T-helper 2 cell treated with Interferon-gamma antibody and Interleukin-4, amounts not matched to agents 5 μg/mL and 100 μg/mL, for 36 hours (primary cell): ENCODE data around the gene ASB2.

ENCODE experiments used
- DNase-seq: peaks from one replicate; pipeline ENCODE4 v3.0.0; 2021; ENCODE audit warnings: low spot score
- H3K27ac Mint-ChIP-seq: one replicate; pipeline ENCODE4 v1.8.0; 2021; ENCODE audit warnings: mild to moderate bottlenecking, mixed read lengths
- H3K27me3 Mint-ChIP-seq: one replicate; pipeline ENCODE4 v1.8.0; 2021; ENCODE audit warnings: low read depth, mixed read lengths
- H3K36me3 Mint-ChIP-seq: one replicate; pipeline ENCODE4 v1.8.0; 2021; ENCODE audit warnings: low read depth, mixed read lengths
- H3K4me1 Mint-ChIP-seq: one replicate; pipeline ENCODE4 v1.8.0; 2021; ENCODE audit warnings: low read depth, mixed read lengths
- H3K4me3 Mint-ChIP-seq: one replicate; pipeline ENCODE4 v1.8.0; 2022; ENCODE audit warnings: mild to moderate bottlenecking, moderate library complexity, mixed read lengths
- H3K9me3 Mint-ChIP-seq: one replicate; pipeline ENCODE4 v1.8.0; 2021; ENCODE audit warnings: mixed read lengths

ASB2 gene

GRCh38 chr14:93969082-93969828 lies 7.1 kb downstream of the ASB2 start:
- peaks cover 41% of the 10 kb centered on the region for H3K36me3 Mint-ChIP-seq
- H3K9me3 Mint-ChIP-seq, result no peaks in the 10 kb centered on the region
- H3K27ac Mint-ChIP-seq, result peak overlapping the region; percentile 83
- peak overlapping the region; percentile 37 for H3K4me3 Mint-ChIP-seq
- no peak for DNase-seq
- H3K4me1 Mint-ChIP-seq, result peaks cover 75% of the 10 kb centered on the region
- no peaks in the 10 kb centered on the region for H3K27me3 Mint-ChIP-seq

GRCh38 chr14:93967637-93968250 lies 8.6 kb downstream of the ASB2 start:
- DNase-seq, result no peak
- no peak overlapping the region for H3K4me3 Mint-ChIP-seq
- H3K27me3 Mint-ChIP-seq, result no peaks in the 10 kb centered on the region
- H3K27ac Mint-ChIP-seq, result peak overlapping the region; percentile 26
- H3K9me3 Mint-ChIP-seq, result no peaks in the 10 kb centered on the region
- peaks cover 80% of the 10 kb centered on the region for H3K4me1 Mint-ChIP-seq
- H3K36me3 Mint-ChIP-seq, result peaks cover 43% of the 10 kb centered on the region

DNA sequence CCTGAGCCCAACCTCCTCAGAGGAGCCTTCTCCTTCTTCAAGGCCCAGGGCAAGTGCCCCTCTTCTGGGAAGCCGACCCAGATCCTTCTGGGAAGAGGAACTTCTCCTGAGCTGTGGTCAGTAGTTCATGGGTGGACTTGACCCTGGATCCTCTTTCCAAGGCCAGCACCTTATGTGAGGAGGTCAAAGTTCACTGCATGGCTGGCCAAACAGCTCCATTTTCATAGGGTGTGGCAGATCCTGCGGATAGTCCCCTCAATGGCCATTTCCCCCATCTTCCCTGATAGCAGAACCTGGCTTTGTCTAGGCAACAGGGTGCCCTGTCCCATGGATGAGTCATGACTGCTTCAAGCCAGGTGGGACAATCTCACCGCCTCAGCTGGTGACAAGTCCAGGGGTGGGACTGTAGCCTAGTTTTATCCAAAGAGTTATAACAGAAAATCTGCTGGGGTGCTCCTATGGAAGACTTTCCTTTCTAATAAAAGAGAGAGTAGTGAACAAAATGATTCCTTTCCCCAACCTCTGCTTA lies 10.4 kb downstream of the ASB2 start:
- H3K4me3 Mint-ChIP-seq, result no peak overlapping the region
- H3K4me1 Mint-ChIP-seq, result peaks cover 79% of the 10 kb centered on the region
- peak overlapping the region; percentile 69 for H3K27ac Mint-ChIP-seq
- peaks cover 47% of the 10 kb centered on the region for H3K36me3 Mint-ChIP-seq
- DNase-seq, result no peak
- no peaks in the 10 kb centered on the region for H3K9me3 Mint-ChIP-seq
- no peaks in the 10 kb centered on the region for H3K27me3 Mint-ChIP-seq

GRCh38 chr14:93965287-93965821 lies 11.0 kb downstream of the ASB2 start:
- peaks cover 49% of the 10 kb centered on the region for H3K36me3 Mint-ChIP-seq
- DNase-seq, result no peak
- no peaks in the 10 kb centered on the region for H3K27me3 Mint-ChIP-seq
- H3K27ac Mint-ChIP-seq, result peak overlapping the region; percentile 99
- no peak overlapping the region for H3K4me3 Mint-ChIP-seq
- no peaks in the 10 kb centered on the region for H3K9me3 Mint-ChIP-seq
- peaks cover 77% of the 10 kb centered on the region for H3K4me1 Mint-ChIP-seq

- Mint-ChIP-seq H3K4me1 (peaks cover 77% of the 10 kb centered on the region), H3K27ac (peak overlapping the region; percentile 99), H3K27me3 (no peaks in the 10 kb centered on the region), H3K9me3 (no peaks in the 10 kb centered on the region), H3K4me3 (peak overlapping the region; percentile 15), H3K36me3 (peaks cover 49% of the 10 kb centered on the region)
- DNase-seq, result no peak
These were observed 11.5 kb downstream of the ASB2 start for GRCh38 chr14:93964820-93965286.

GRCh38 chr14:93964281-93964680 lies 12.1 kb downstream of the ASB2 start:
- DNase-seq, result no peak
- H3K27ac Mint-ChIP-seq, result peak overlapping the region; percentile 99
- peaks cover 82% of the 10 kb centered on the region for H3K4me1 Mint-ChIP-seq
- H3K36me3 Mint-ChIP-seq, result peaks cover 54% of the 10 kb centered on the region
- H3K9me3 Mint-ChIP-seq, result no peaks in the 10 kb centered on the region
- H3K4me3 Mint-ChIP-seq, result no peak overlapping the region
- no peaks in the 10 kb centered on the region for H3K27me3 Mint-ChIP-seq

- no peak for DNase-seq
- Mint-ChIP-seq H3K27me3 (no peaks in the 10 kb centered on the region), H3K36me3 (peaks cover 55% of the 10 kb centered on the region), H3K27ac (peak overlapping the region; percentile 99), H3K9me3 (no peaks in the 10 kb centered on the region), H3K4me1 (peaks cover 83% of the 10 kb centered on the region), H3K4me3 (peak overlapping the region; percentile 80)
These were observed 12.7 kb downstream of the ASB2 start for GRCh38 chr14:93963692-93964091.

DNA sequence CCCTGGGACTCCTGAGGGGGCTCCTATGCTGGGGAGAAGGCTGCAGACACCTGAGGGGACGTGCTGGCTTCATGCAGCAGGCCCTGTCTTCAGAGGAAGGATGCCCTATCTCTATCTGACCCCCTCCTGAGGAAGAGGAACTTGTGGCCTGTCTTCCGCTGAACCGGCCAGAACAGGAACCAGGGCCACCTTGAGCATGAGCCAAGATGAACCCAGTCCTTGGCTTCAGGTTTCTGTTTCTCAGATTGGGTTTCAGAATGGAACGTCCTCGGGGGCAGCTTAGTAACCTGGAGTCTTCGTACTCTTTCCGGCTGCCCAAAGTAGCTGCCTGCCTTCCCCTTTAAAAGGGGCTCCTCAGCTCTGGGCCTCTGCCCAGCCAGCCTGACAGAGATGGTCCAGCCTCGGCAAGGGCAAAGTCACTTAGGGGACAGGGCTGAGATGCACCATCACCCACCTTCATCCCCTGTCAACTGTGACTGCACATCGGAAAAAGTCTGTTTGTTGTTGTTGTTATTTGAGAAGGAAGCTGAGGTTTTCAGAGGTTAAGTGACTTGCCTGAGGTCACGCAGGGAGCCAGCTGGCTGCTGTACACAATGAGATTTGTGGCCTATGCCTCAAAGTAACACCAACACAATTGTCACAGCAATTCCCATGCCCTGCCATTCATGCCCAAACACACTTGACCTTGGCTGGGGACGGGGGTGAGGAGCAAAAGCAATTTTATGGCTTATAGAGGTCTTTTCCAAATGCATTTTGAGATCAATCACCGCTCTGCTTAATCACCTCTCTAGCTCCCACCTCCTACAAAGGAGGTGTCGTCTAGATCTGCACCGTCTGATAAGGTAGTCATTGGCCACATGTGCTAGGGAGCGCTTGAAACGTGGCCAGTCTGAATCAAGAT lies 13.4 kb downstream of the ASB2 start:
- Mint-ChIP-seq H3K36me3 (peaks cover 61% of the 10 kb centered on the region), H3K4me1 (peaks cover 85% of the 10 kb centered on the region), H3K27ac (peak overlapping the region; percentile 99), H3K9me3 (no peaks in the 10 kb centered on the region), H3K27me3 (no peaks in the 10 kb centered on the region), H3K4me3 (peak overlapping the region; percentile 80)
- DNase-seq, result peak; percentile 71

DNA sequence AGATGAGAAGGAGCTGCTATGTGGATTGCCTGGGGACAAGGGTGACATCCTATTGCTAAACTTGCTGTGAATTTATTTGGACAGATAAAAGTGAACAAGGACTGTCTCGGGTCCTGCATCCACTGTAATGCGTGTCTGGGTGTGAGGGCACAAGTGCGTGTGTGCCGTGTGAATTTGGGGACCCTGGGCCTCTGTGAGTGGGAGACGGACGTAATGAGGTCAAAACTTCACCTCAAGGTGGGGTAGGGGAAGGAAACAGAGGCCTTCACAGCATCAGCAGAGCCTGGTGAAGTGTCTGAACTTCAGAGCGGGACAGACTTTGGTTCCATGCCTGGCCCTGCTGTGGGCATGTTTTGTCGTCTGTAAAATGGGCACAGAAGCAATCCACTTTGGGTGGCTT lies 14.8 kb downstream of the ASB2 start:
- Mint-ChIP-seq H3K27me3 (no peaks in the 10 kb centered on the region), H3K9me3 (no peaks in the 10 kb centered on the region), H3K36me3 (peaks cover 63% of the 10 kb centered on the region), H3K4me3 (peak overlapping the region; percentile 74), H3K4me1 (peaks cover 85% of the 10 kb centered on the region), H3K27ac (peak overlapping the region; percentile 92)
- no peak for DNase-seq

DNA sequence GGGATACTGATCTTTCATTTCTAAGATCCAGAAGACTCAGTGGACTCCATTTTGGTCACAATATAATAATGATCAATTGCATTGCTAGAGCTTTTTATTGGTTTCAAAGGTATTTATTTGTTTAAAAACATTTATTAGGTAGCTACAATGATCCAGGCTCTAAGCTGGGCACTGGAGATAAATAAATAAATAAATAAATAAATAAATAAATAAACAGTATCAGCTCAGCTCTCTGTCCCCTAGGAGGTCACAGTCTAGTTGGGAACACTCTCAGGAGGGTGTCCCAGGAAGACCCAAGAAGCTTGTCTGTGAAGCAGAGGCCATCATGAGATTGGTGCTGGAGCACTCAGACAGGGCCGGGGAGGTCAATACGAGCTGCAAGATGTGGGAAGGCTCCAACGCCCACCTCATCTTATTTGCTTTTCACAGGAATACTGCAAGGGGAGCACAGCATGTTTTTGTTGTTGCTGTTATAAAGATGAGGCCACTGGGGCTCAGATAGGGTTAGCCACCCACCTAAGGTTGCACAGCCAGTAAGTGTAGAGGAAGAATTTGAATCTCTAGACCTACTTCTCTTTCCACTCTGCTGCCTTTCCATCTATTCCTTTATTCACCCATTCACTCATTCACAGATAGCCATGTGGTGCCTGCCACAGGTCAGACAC lies 15.5 kb downstream of the ASB2 start:
- Mint-ChIP-seq H3K4me1 (peaks cover 88% of the 10 kb centered on the region), H3K4me3 (peak overlapping the region; percentile 82), H3K36me3 (peaks cover 62% of the 10 kb centered on the region), H3K27me3 (no peaks in the 10 kb centered on the region), H3K27ac (peak overlapping the region; percentile 99), H3K9me3 (no peaks in the 10 kb centered on the region)
- no peak for DNase-seq

GRCh38 chr14:93960108-93960475 lies 16.3 kb downstream of the ASB2 start:
- Mint-ChIP-seq H3K36me3 (peaks cover 61% of the 10 kb centered on the region), H3K4me3 (peak overlapping the region; percentile 82), H3K27me3 (no peaks in the 10 kb centered on the region), H3K4me1 (peaks cover 91% of the 10 kb centered on the region), H3K9me3 (no peaks in the 10 kb centered on the region), H3K27ac (peak overlapping the region; percentile 99)
- DNase-seq, result peak; percentile 51

DNA sequence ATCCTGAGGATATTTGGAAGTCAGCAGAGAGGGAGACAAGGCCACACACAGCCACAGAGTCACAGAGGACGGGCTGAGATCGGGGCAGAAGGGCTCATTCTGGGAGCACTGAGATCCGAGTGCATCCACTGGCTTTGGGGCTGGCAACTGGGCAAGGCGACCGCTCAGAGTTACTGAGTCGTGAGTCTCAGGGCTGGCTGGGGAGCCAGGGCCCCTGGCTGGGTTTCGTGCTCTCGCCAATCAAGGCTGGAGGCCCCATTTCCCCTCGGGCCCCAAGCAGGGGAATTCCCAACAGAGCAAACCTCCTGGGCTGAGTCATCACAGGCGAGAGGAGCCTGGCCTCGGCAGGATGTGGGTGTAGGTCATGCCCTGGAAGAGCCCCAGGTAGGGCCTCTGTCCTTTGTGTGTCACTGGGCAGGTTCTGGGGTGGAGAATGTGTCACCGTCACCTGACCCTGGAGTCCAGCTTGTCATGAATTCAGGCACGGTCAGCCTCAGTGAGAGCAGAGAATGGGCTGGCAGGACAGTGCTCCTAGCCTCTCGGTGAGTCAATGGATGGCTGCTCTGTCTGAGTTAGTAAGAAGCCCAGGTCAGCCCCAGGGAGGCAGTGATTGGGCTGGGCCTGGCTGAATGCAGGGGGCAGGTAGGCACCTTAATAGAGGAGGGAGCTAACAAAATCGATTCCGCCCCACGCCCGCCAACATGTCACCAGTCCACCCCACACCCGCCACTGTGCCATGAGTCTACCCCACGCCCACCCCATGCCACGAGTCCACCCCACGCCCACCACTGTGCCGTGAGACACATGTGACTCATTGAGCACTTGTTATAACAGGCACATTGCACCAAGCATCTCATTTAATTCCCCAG lies 16.9 kb downstream of the ASB2 start:
- Mint-ChIP-seq H3K27ac (peak overlapping the region; percentile 99), H3K27me3 (no peaks in the 10 kb centered on the region), H3K4me1 (peaks cover 91% of the 10 kb centered on the region), H3K4me3 (peak overlapping the region; percentile 82), H3K36me3 (peaks cover 61% of the 10 kb centered on the region), H3K9me3 (no peaks in the 10 kb centered on the region)
- peak; percentile 98 for DNase-seq
